ENCODE measurements around the gene LRRC66. TPM values are rescaled to one million over a fixed set of nuclear protein-coding genes. Genes with fewer than 3 reads are reported as not detected.

The LRRC66 gene
- total RNA-seq, 4 donors from 2014 or later: 0.90 to 1.5 TPM; not detected in 2

- Histone ChIP-seq H3K36me3 (no peaks in the 10 kb centered on the region), H3K4me3 (no peak overlapping the region), H3K27ac (no peak overlapping the region), H3K4me1 (no peaks in the 10 kb centered on the region), H3K9me3 (no peaks in the 10 kb centered on the region), H3K27me3 (no peaks in the 10 kb centered on the region)
- DNase-seq: no peak
- intact Hi-C loops (cut with DNase I; ENCODE audit: low total_unique reads): no loop called here
- TF ChIP-seq POLR2A (IDR thresholded peaks at IDR 0.05) (no peak), CTCF (IDR thresholded peaks at IDR 0.05) (no peak)
Measured at GRCh38 chr4:51995647-51996220, 24.4 kb downstream of the LRRC66 start.

GRCh38 chr4:51965862-51966261 lies 54.3 kb downstream of the LRRC66 start:
- no peaks in the 10 kb centered on the region for H3K36me3 ChIP-seq
- no peak overlapping the region for H3K27ac ChIP-seq
- DNase-seq: no peak
- H3K27me3 ChIP-seq: no peaks in the 10 kb centered on the region
- H3K9me3 ChIP-seq: no peaks in the 10 kb centered on the region
- no peaks in the 10 kb centered on the region for H3K4me1 ChIP-seq
- intact Hi-C loops (cut with DNase I; ENCODE audit: low total_unique reads): no loop called here
- TF ChIP-seq CTCF (IDR thresholded peaks at IDR 0.05): no peak
- no peak for TF ChIP-seq POLR2A (IDR thresholded peaks at IDR 0.05)
- no peak overlapping the region for H3K4me3 ChIP-seq

DNA sequence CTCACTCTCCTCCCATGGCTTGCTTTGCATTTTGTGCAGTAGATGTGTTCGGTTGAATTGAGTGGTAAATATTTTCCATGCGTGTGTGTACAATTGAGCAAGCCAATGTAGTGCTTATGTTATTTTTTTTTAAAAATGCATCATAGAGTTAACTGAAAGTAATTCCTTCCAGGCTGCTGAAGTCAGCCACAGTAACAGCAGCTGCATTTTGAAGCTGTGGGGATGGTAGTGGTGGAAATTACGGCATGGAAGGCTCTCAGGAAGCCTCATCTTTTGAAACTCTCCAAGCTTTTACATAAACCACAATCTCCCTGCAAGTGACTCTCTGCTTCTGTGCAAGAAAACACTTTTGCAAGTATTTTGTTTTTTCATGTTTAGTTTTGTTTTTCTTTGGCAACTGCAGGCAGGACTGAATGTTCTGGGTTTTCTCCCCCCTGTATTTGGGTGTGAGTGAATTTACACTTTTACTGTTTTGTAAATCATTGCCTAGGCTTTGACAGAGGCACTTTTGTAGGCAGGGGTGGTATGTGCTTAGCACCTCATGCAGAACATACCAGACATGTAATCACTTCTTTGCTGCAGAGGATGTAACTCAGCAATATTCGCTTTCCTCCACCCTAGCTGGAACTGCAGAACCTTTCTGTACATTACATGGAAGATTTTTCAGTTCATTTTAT lies 56.2 kb downstream of the LRRC66 start:
- intact Hi-C loops (cut with DNase I; ENCODE audit: low total_unique reads): no loop called here
- Histone ChIP-seq H3K36me3 (no peaks in the 10 kb centered on the region), H3K4me3 (no peak overlapping the region), H3K27me3 (no peaks in the 10 kb centered on the region), H3K4me1 (no peaks in the 10 kb centered on the region), H3K9me3 (no peaks in the 10 kb centered on the region), H3K27ac (no peak overlapping the region)
- no peak for DNase-seq
- TF ChIP-seq POLR2A (IDR thresholded peaks at IDR 0.05): no peak
- TF ChIP-seq CTCF (IDR thresholded peaks at IDR 0.05): no peak

GRCh38 chr4:51960486-51960885 lies 59.7 kb downstream of the LRRC66 start:
- TF ChIP-seq CTCF (IDR thresholded peaks at IDR 0.05) (no peak), POLR2A (IDR thresholded peaks at IDR 0.05) (no peak)
- H3K36me3 ChIP-seq: no peaks in the 10 kb centered on the region
- no peak overlapping the region for H3K27ac ChIP-seq
- intact Hi-C loops (cut with DNase I; ENCODE audit: low total_unique reads): no loop called here
- H3K4me3 ChIP-seq: no peak overlapping the region
- H3K27me3 ChIP-seq: no peaks in the 10 kb centered on the region
- no peaks in the 10 kb centered on the region for H3K4me1 ChIP-seq
- DNase-seq: no peak
- no peaks in the 10 kb centered on the region for H3K9me3 ChIP-seq

GRCh38 chr4:51958199-51958968 lies 61.8 kb downstream of the LRRC66 start:
- no peak overlapping the region for H3K27ac ChIP-seq
- no peaks in the 10 kb centered on the region for H3K27me3 ChIP-seq
- TF ChIP-seq POLR2A (IDR thresholded peaks at IDR 0.05) (no peak), CTCF (IDR thresholded peaks at IDR 0.05) (no peak)
- no peaks in the 10 kb centered on the region for H3K36me3 ChIP-seq
- H3K4me1 ChIP-seq: no peaks in the 10 kb centered on the region
- DNase-seq: no peak
- no peaks in the 10 kb centered on the region for H3K9me3 ChIP-seq
- H3K4me3 ChIP-seq: no peak overlapping the region
- intact Hi-C loops (cut with DNase I; ENCODE audit: low total_unique reads): no loop called here

Data from uterus (tissue), 4 donors.